NCI-H226 (cell line): ENCODE measurements around the gene ELAVL1.
A peak's percentile ranks its signal among the peaks of the same experiment; 100 is the strongest.
"Not testable (repeated sequence)": the region's sequence is repeated elsewhere in the genome, so short reads cannot be mapped to it uniquely, and the experiment has no call there.

Experiments
- DNase-seq: peaks from one replicate; pipeline ENCODE4 v3.0.0-alpha.2; 2015

The ELAVL1 gene

DNA sequence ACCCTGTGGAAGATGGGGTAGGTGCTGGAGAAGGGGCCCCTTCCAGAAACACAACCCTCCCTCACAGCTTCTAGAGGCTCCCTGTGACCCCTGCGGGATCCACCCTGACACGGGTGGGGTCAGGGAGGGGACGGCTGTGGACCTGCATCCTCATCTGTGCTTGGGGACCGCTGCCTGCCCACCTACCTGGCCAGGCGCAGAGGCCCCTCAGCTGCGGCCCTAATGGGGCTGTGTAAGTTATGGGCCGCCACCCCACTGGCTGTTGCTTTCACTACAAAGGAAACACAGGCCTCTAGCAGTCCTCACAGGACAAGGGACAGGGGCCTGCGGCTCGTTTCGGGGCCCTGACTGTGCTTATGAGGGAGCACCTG, 72.5 kb downstream of the ELAVL1 start:
- no peak for DNase-seq

DNA sequence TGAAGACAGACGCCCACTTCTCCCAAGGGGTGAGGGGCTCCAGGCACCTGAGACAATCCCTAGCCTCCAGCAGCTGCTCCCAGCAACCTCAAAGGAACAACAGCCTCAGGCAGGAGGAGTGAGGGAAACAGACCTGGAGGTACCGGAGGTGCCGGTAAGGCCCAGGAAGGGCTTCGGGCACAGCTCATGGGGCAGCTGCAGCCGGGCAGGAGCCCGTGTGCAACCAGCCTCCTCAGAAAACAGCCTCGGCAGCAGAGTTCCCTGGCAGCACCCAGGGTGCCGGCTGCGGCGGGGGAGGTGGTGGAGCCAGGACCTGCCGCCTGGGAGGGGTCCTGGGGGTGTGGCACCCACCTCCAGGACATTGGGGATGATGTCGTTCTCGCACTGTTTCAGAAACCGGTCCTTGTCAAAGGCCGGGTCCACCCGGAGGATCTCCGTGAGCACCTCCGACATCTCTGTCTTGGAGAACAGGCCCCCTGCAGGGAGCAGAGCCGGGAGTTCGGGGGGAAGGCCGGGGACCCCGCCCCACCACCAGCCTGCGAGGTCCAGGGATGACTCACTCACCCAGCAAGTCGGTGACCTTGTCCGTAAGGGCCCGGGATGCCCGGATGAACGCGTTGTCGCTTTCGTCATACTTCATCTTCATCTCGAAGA, 73.0 kb downstream of the ELAVL1 start:
- no peak for DNase-seq

DNA sequence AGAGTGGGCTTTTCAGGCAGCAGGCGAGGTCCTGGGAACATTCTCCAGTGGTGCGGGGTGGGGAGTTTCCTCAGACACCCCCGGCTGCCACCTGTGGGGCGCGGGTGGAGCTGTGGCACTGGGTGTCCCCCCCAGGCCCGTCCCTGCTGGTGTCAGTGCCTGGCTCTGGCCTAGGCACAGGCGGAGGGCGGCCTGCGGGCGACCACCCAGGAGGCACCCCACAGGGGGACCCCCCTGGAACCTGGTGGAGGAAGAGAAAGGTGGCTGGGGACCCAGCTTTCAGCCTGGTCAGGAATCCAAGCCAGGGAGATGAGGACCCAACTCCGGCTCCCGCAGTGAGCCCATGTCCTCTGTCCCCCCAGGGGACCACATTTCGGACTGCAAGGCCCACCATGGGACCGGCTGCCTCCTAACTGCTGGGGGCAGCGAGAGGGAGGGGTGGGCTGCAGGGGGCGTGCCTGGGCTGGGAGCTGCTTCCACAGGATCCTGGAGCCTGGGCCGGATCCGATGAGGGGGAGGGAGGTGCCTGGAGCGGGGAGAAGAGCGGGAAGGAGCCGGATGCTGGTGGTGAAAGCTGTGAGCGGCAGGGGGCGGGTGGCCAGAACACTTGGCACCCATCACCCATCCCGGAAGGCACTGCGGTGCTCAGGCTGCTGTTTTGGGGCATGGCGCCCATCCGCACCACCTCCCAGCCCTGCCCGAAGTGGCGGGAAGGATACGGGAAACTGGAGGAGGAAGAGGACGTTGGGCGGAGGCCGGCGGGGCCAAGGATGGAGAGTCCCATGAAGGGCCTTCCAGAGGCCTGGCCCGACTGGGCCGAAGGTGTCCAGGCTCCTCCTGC, 74.0 kb downstream of the ELAVL1 start:
- no peak for DNase-seq

GRCh38 chr19:7930765-7931164, 74.7 kb downstream of the ELAVL1 start:
- DNase-seq: no peak

DNA sequence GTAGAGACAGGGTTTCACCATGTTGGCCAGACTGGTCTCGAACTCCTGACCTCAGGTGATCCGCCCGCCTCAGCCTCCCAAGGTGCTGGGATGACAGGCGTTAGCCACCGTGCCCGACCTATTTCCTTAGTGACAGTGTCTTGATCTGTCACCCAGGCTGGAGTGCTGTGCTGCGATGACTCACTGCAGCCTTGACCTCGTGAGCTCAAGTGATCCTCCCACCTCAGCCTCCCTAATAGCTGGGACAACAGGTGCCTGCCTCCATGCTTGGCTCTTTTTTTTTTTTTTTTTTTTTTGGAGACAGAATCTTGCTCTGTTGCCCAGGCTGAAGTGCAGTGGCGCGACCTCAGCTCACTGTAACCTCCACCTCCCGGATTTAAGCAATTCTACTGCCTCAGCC, 75.4 kb downstream of the ELAVL1 start:
- not testable (repeated sequence) for DNase-seq

DNA sequence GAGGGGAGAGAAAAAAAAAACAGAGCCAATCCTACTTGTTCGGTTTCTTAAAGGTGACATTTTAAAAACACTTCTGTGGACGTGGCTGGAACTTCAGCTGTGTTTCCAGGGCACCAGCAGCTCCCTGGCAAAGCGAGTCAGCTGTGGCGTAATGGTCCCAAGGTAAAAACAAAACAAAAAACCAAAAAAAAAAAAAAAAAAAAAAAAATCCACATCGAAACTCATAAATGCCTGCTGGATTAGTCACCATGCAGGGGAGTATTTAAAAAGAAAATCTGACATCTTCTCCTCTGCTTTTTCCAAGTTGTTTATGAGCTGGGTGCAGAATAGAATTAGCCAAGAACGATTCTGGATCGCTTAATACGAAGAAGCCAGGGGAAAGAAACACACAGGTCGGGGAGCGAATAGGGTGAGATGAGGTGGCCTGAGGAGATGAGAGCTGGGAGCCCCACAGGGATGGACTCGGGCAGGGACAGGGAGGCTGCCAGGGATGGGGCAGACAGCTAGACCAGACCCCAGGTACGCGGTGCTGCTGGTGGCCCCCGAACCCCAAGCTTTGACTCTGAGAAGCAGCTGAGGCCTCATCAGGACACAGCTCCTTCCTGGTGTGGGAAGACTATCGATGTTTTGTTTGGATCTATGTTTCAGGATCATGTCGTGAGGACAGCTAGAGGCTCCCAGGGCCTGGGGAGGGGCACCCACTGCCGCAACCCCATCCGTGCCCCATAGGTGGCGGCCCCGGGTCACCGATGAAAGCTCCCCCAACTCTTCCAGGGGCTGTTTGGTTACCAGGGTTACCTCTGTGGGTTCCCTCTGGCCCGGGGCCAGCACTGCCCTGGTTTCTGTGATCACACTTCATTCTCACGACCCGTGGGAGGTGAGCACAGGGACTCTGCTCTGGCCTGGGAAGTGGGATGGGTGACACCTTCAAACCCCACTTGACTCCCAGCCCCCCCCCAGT, 76.4 kb downstream of the ELAVL1 start:
- peak; percentile 83 for DNase-seq

- no peak for DNase-seq
Measured at GRCh38 chr19:7928334-7928706, 77.1 kb downstream of the ELAVL1 start.

DNA sequence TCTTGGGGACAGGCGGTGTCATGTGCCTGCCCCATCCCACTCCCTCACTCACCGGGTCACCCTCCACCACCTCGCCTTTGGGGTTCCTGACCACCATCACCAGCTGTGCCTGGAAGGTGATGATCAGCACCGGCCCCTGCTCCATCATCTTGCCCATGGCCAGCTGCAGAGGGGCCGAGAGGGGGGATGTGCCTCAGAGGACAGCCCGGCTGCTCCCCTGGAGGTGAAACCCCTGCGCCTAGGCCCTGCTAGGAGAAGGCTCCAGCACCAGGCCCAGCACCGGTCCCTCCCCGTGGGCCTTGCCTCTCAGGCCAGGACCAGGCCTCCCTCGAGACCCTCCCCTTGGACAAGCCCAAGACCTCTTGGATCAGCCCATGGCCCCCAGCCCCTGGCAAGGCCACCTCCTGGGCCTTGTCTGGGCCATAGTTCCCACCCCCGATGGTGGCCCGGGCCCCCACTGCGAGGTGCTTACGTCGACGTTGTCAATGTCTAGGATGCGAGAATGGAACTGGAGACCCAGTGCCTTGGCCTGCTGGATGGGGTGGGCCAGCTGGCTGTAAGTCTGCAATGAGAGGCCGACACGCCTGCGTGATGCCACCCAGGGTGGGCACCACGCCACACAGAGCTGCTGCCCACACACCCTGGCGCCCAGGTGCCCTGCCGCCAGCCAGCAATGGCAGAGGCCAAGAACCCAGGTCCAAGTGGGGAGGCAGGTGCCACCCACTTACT, 77.7 kb downstream of the ELAVL1 start:
- DNase-seq: no peak

DNA sequence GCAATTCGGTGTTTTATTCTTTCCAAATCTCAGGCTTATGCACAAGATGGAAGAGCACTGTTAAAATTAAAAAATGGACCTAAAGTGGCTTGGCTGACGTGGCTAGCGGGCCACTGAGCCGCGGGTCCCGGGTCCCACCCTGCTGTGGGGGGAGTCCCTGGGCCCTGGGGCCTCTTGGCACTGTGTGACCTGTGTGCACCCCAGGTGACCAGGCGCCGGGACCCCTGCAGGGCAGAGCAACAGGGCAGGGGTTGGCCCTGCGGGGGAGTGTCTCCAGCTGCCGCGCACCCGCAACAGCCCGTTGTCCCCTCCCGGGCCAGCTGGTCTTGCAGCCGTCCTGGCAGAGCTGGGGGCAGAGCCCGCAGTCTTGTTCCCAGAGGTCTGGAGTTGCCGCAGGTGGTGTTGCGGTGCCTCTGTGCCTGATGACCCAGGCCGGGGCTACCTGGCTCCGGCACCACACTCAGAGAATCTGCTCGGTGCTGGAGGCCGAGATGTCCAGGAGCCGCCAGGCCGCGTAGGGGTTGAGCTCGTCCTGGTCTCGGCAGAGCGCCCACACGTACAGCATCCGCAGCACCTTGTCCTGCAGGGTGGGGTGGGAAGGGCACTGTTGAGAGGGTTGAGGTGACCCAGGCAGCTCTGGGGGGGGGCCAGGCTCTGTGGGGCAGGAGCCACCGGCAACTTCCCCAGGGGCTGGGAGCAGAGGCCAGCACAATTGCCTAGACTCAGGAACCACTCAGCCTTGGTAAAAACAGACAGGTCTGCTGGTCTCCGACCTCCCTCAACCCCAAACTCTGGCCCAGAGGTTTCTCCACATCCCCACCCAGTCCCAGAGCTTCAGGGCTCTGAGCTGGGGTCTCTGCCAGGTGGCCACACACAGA, 78.5 kb downstream of the ELAVL1 start:
- no peak for DNase-seq

GRCh38 chr19:7926021-7926726, 79.3 kb downstream of the ELAVL1 start, which contains the start of gene CTXN1:
Gene CTXN1 (minus strand): TSS chr19:7926135. CDS start chr19:7925538, 597 bp downstream.
- no peak for DNase-seq

DNA sequence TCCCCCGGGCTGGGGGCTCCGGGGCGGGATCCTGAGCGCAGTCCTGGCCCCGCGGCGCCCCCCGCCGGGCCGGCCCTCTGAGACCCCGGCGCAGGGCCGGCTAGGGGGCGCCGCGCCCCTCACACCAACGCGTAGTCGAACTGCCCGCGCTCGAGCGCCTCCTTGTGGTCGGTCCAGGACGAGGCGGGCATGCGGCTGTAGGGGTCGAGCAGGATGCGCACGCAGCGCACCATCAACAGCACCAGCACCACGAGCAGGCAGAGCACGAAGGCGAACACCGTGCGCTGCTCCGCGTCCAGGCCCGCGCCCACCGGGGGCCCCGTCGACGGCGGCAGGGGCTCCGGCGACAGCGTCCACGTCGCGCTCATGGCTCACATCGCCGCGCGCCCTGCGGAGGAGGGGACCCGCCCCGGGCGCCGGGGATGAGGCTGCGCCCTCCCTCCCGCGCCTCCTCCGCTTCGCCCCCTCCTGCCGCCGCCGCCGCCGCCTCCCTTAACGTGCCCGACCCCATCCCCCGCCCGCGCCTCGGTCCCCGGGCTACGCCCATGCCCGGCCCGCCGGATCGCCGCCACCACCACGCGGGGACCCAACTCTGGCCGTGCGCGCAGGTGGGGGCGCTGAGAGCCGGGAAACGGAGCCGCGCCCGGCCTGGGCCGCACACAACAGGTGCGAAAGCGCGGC, 80.1 kb downstream of the ELAVL1 start:
- DNase-seq: peak; percentile 65

DNA sequence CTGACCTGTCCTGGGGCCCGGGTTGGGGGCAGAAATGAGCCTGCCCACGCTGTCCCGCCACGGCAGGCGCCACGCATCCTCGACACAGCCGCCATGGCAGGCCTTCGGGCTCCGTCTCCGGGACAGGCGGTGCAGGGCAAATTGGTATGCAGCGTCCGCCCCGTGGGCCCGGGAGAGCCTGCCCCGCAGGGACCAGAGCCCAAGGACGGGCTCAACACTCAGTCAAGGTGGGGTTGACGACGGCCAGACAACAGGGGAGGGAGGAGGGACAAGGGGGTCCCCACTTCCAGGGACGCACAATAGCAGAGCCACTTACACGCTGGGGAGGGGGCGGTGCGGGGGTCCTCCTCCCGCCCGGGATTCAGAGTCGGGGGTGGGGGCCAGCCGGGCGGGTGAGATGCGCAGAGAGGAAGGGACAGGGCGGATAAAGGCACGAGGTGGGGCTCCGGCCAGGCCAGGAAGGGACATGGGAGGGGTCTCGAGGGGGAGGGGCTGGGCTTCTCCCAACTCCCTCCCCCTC, 80.7 kb downstream of the ELAVL1 start:
- DNase-seq: no peak

DNA sequence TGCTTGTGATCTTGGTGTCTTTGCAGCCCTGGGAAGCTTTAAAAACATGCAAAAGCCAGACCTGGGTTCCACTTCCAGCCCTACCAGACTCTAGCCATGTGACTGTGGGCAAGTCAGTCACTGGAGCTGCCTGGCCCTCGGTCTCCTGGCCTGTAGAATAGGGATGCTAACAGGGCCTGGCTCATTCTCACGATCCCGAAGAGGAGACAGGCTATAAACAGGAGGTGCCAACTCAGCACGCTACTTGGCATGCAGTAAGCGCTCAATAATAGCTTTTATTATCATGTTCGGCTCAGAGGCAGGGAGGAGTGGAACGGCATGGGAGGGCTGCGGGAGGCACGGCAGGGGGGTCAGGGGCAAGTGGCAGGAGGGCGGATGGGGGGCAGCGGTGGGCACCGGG, 81.2 kb downstream of the ELAVL1 start:
- DNase-seq: no peak

DNA sequence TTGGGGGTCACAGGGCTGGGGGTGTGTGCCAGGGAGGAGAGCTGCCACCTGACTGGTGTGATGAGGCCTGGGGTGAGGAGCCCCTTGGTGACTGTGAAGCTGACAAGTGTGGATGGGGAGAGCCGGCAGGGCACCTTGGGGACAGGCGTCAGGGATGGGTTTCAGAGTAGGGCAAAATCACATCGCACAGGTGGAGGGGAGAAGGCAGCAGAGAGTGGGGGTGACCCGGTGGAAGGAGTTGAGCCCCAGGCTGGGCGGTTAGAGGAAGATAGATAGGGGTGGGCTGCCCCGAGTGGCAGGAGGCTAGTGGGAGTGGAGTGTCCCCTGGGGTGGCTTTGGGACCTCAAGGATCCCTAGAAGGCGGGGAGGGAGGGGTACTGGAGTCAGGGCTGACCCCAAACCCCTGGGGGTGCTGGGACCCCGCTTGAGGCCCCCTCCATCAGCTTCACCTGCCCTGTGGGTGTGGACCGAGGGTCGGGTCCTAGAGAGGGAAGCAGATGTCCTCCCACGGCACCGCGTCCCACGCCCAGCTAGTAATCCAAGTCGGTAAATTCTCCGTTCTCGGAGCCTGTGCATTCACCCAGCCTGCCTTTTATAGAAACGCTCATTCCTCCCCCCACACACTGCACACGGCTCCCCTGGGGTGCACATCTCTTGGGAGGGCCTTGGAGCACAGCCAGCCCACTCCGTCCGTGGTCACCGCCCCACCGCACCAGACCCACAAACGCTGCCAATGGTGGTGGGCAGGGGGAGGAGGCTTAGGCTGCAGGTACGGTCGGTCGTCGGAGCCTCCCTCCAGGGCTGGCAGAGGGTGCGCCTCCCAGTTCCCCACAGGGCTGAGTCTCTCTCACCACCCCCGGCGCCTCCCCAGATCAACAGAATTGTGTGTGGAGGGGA, 81.9 kb downstream of the ELAVL1 start:
- DNase-seq: no peak

- DNase-seq: no peak
Measured at GRCh38 chr19:7922836-7923195, 82.6 kb downstream of the ELAVL1 start.

GRCh38 chr19:7921967-7922835, 83.2 kb downstream of the ELAVL1 start:
- no peak for DNase-seq

DNA sequence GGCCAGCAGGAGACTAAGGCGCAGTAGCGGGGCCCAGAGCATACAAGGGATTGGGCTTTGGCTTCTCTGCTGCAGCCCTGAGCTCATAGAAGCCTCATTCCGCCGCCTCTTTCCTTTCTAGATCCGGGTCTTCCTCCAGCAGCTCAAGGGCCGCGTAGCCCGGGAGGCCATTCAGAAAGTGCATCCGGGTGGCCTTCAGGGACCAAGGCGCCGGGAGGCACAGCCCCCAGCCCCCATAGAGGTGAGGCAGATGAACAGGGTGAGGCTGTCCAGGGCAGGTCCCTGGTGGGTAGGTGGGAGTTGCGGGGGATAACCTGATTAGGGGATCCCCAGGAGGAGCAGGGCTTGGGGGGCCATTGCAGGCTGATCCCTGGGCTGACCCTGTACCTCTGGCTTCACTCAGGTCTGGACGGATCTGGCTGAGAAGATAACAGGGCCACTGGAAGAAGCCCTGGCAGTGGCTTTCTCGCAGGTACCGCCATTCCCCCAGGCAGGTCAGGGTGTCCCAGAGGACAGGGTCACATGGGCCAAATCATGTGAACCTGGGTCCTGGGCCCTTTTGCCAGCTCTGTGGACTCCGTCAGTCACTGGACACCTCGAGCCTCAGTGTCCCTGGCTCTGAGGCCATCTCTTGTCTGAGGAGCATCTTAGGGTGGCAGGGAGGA, 84.0 kb downstream of the ELAVL1 start:
- DNase-seq: no peak
